GM04503 (cell line): ENCODE data around the gene NPLOC4.
A peak's percentile ranks its signal among the peaks of the same experiment; 100 is the strongest.
"Not testable (repeated sequence)": the region's sequence is repeated elsewhere in the genome, so short reads cannot be mapped to it uniquely, and the experiment has no call there.

Experiments
- DNase-seq: peaks from one replicate; pipeline ENCODE4 v3.0.0-alpha.2; 2012; ENCODE audit warnings: low read depth

NPLOC4 gene

DNA sequence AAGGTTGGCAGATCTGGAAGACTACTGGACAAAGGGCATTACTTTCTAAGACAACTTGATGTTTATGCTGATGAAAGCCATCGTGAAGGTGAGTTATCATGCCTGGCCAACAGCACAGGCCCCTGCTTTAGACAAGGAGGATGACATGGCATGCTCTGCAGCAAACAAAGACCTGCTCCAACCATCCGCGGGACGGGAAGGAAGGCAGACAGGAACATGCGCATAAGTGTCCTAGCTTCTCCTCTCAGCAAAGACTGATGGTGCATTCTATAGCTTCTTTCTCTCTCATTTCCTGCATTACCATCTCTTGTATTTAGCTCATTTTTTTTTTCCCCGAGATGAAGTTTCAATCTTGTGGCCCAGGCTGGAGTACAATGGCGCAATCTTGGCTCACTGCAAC, 5.4 kb downstream of the NPLOC4 start:
- no peak for DNase-seq

- no peak for DNase-seq
These were observed 6.6 kb downstream of the NPLOC4 start for GRCh38 chr17:81630274-81630673.

GRCh38 chr17:81621494-81622130, 15.3 kb downstream of the NPLOC4 start:
- DNase-seq, result no peak

DNA sequence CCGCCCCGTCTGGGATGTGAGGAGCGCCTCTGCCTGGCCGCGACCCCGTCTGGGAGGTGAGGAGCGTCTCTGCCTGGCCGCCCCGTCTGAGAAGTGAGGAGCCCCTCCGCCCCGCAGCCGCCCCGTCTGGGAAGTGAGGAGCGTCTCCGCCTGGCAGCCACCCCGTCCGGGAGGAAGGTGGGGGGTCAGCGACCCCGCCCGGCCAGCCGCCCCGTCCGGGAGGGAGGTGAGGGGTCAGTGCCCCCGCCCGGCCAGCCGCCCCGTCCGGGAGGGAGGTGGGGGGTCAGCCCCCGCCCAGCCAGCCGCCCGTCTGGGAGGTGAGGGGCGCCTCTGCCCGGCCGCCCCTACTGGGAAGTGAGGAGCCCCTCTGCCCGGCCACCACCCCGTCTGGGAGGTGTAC, 18.6 kb downstream of the NPLOC4 start:
- DNase-seq, result not testable (repeated sequence)

- DNase-seq, result no peak
These were observed 20.0 kb downstream of the NPLOC4 start for GRCh38 chr17:81616877-81617276.

- no peak for DNase-seq
These were observed 21.4 kb downstream of the NPLOC4 start for GRCh38 chr17:81615401-81615930.

DNA sequence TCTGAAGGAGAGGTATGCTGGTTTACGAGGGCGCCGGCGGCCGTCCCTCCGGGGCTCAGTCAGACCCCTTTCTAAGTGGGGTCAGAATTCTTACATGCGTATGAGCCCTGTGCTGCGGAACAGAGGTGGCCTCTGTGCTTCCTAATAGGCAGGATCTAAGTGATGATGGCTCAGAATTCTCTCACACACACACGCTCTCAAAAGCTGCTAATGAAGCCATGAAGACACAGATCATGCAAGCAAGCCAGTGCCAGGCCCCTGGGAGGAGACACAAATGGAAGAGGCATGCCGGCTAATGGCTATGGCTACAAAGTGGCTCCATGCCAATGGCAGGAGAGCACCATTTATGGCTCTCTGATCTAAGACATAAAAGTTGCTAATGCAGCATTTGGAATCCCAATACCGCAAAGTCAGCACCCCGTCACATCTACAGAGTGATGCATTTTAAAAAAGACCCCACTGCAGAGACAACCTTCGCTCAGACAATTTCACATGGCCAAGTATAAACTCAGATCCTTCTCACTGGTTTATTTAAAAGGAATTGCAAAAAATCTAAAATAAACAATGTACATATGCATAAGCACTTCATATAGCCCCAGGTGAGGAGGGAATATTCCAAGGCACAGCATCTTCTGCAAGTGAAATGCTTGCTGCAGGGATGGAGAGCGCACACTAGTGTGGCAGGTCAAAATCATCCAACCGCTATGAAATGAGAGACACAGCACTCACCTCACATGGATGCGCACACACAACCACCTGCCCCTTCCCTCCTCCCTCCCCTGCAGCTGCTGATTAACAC, 24.5 kb downstream of the NPLOC4 start:
- DNase-seq, result no peak

DNA sequence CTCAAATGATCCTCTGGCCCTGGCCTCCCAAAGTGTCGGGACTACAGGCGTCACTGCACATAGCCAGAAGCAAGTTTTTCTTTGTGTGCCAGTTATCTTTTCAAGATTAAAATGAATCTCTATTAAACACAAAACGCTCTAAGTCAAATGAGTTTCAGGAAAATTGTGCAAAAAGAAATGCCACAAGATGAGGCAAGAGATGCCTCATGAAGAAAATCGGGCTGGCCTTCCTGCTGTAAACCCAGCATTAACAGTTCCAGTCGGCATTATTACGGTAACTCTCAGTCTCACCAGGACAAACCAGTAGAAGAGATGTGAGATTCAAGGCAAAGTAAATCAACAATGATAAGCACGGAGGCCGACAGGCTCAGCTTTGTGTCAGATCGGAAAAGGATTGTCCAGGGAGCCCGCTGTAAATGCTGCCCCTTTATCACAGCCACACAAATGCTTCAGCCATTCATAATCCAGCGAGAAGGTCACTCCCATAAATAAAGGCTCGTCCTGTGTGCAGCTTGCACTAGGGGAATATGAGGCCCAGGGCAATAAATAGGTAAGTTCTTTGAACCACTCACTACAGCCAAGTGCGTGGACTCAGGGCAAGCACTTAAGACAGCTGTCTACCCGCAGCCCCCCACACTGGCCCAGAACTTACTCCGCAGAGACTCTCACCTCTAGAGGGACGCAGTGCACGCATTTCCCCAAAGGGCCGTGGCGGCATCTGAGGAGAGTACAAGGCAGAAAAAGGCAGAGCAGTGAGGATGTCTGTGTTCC, 27.2 kb downstream of the NPLOC4 start:
- no peak for DNase-seq

GRCh38 chr17:81608605-81609004, 28.3 kb downstream of the NPLOC4 start:
- DNase-seq, result no peak

DNA sequence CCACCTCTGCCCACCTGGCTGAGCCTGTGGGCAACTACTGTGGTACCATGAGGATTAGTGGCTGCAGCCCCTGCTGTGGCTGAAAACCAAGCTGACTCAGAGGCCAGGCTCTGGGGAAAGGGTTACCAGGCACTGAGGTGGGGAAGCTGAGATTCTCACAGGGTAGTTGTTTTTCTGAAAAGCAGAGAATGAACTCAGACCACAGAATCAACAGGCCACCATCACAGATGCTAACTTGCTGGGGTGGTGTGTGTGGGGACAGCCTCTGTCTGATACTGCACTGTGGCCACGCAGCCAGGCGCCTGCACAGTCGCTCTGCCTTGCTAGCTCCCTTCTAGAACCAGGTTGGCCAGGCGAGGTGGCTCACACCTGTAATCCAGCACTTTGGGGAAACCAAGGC, 28.8 kb downstream of the NPLOC4 start:
- DNase-seq, result no peak

GRCh38 chr17:81607431-81607830, 29.5 kb downstream of the NPLOC4 start:
- no peak for DNase-seq

GRCh38 chr17:81603846-81604610, 32.9 kb downstream of the NPLOC4 start:
- DNase-seq, result no peak

GRCh38 chr17:81601525-81602120, 35.3 kb downstream of the NPLOC4 start:
- no peak for DNase-seq

DNA sequence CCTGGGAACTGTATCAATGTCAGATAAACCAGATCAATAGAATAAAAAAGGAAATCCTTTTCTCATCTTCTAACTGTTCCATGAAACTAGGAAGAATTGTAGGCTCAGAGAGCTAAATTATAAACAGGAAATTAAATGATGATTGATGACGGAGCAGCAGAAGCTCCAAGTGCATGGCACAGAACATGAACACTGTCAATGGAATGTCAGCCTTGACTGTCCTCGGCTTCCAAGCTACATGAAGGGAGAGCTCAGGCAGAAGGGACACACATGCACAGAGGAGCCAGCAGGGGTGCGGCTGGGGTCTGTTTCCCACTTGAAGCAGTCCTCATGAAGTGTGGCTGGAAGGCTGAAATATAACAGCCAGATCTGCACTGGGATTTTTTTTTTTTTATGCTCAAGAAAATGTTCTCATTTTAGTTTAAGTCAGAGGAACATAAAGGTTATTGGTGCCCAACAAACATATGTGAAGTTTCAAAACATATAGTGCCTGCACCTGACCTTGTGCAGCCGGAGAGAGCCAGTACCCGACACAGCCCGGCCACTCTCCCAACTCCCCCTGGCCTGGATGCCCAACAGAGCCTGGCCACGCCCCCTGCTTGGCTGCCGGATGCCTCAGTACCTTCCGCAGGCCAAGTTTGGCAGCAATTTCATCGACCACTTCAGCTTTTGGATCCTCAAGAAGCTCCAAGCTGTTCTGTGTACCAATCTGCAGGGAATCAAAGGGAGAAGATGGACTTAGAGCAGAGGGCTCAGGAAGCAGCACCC, 37.0 kb downstream of the NPLOC4 start:
- peak; percentile 37 for DNase-seq

DNA sequence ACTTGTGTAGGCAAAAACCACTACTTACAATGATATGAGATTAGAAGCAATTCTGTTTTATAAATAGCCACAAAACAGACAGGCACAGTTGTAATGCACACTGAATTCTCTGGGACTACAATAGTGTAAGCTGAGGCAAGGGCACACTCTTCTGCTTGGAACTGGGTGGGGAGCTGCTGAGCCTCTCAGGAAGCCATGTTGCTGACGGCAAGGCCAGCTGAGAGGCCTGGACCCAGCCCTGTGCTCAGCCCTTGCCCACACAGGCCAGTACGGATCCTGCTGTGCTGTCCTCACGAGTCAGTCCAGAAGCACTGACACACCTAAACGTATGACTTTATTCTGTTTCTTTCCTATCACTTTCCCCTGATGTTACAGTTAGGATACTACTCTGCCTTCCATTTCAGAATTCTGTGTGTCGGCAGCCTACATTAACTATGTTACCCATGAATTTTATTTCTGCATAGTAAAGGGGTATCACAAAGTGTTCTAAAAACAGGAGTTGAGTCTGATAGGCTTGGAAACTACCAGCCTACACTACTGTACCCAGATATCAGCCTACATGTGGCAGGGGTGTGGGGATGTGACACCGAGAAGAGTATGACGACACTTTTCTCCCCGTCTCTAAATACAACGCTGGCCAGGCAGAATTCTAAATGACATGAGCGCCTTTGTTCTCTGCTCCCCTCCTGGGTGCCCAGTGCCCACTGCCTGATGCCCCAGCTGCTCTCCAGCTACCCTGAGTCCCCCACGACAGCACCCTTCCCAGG, 43.6 kb downstream of the NPLOC4 start:
- no peak for DNase-seq

- no peak for DNase-seq
These were observed 44.9 kb downstream of the NPLOC4 start for GRCh38 chr17:81591971-81592370.

DNA sequence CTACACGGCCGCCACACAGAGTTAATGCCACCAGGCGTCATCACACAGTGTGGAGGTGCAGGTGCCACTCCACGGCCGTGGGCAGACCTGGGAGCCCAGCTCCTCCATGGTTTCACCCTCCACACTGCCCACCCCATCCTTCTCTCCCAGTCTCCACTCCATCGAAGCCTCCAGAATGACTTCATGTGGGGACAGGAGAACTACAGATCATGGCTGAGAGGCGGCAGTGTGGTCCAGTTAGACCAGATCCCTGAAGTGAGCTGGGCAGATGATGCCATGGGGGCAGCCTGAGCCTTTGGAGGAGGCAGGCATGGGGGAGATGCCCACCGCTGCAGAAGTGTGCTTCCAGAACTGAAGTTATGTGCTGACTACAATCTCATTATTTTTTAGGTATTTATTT, 46.8 kb downstream of the NPLOC4 start:
- no peak for DNase-seq

- no peak for DNase-seq
These were observed 47.3 kb downstream of the NPLOC4 start for GRCh38 chr17:81589612-81590011.

DNA sequence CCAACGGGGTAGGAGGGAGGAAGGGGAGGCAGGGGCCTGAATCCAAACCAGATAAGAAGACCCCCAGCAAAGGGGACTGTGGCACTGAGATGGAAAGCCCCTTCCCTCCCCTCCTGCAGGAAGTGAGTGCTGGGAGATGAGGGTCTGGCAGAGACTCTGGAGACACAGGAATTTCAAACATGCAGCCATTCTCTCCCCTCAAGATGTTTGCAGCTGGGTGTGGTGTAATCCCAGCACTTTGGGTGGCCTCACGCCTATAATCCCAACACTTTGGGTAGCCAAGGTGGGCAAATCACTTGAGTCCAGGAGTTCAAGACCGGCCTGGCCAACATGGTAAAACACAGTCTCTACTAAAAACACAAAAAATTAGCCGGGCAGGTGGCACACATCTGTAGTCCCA, 50.8 kb downstream of the NPLOC4 start:
- DNase-seq, result no peak

DNA sequence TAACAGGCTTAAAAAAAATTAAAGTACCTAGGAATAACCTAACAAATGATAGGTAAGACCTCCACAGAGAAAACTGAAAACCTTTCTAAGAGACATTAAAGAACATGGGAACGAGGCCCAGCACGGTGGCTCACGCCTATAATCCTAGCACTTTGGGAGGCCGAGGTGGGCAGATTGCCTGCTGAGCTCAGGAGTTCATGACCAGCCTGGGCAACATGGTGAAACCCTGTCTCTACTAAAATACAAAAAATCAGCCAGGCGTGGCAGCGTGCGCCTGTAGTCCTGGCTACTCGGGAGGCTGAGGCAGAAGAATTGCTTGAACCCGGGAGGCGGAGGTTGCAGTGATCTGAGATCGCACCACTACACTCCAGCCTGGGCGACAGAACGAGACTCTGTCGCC, 52.1 kb downstream of the NPLOC4 start:
- not testable (repeated sequence) for DNase-seq
